GM18517 (cell line): ENCODE data around the gene ROR2.

Experiments
- ATAC-seq: cut with Tn5 transposase; IDR thresholded peaks from one replicate; pipeline ENCODE4 v1.9.1; 2021; ENCODE audit warnings: mild to moderate bottlenecking, moderate library complexity; ENCODE audit not compliant: unreplicated experiment

ROR2 gene

GRCh38 chr9:91697201-91697600, 252.8 kb downstream of the ROR2 start:
- no peak for ATAC-seq

- ATAC-seq, result no peak
These were observed 255.8 kb downstream of the ROR2 start for GRCh38 chr9:91694081-91694870.

- no peak for ATAC-seq
These were observed 256.8 kb downstream of the ROR2 start for GRCh38 chr9:91693226-91693625.

GRCh38 chr9:91690540-91691249, 259.3 kb downstream of the ROR2 start:
- ATAC-seq, result no peak

- no peak for ATAC-seq
These were observed 261.0 kb downstream of the ROR2 start for GRCh38 chr9:91689006-91689405.

GRCh38 chr9:91683269-91683668, 266.8 kb downstream of the ROR2 start:
- no peak for ATAC-seq

- no peak for ATAC-seq
These were observed 267.2 kb downstream of the ROR2 start for GRCh38 chr9:91682806-91683205.

GRCh38 chr9:91681461-91682305, 268.3 kb downstream of the ROR2 start:
- no peak for ATAC-seq

GRCh38 chr9:91680998-91681397, 269.0 kb downstream of the ROR2 start:
- no peak for ATAC-seq

GRCh38 chr9:91680106-91680505, 269.9 kb downstream of the ROR2 start:
- ATAC-seq, result no peak

GRCh38 chr9:91678807-91679580, 271.0 kb downstream of the ROR2 start:
- no peak for ATAC-seq

- ATAC-seq, result no peak
These were observed 272.1 kb downstream of the ROR2 start for GRCh38 chr9:91677822-91678436.

- no peak for ATAC-seq
These were observed 272.7 kb downstream of the ROR2 start for GRCh38 chr9:91677331-91677730.

- ATAC-seq, result no peak
These were observed 274.0 kb downstream of the ROR2 start for GRCh38 chr9:91676046-91676445.

GRCh38 chr9:91664663-91665062, 285.4 kb downstream of the ROR2 start:
- no peak for ATAC-seq

- ATAC-seq, result no peak
These were observed 286.2 kb downstream of the ROR2 start for GRCh38 chr9:91663858-91664257.

- ATAC-seq, result no peak
These were observed 288.6 kb downstream of the ROR2 start for GRCh38 chr9:91661451-91661850.

- ATAC-seq, result no peak
These were observed 289.5 kb downstream of the ROR2 start for GRCh38 chr9:91660521-91660920.

GRCh38 chr9:91659529-91660495, 290.2 kb downstream of the ROR2 start:
- no peak for ATAC-seq
